Left cardiac atrium (tissue), 4 donors: Measurements from ENCODE around the gene AKT2. TPM values are rescaled to one million over a fixed set of nuclear protein-coding genes. Genes with fewer than 3 reads are reported as not detected.
A peak's percentile ranks its signal among the peaks of the same experiment; 100 is the strongest.
"Not testable (repeated sequence)": the region's sequence is repeated elsewhere in the genome, so short reads cannot be mapped to it uniquely, and the experiment has no call there.

ENCODE experiments used
- ATAC-seq, 2 donors: fragments of 200-7000 bp; cut with Tn5 transposase; one replicate each; pipeline ENCODE4 v1.9.1; 2020; ENCODE audit warnings: mild to moderate bottlenecking in 2 of 2, moderate library complexity in 2 of 2
- DNase-seq: peaks from one replicate; pipeline ENCODE4 v3.0.0-alpha.2; 2020
- intact Hi-C, 2 donors: fragments of 100-400 bp; cut with DNase I; formaldehyde crosslinking; loops; one replicate each; pipeline versions ENCODE4 v1.14.1 to v1.15.1; 2022 to 2023
- long read RNA-seq: library from polyadenylated mRNA; unstranded; transcript quantifications from one replicate; pipeline ENCODE4 v2.0.0, GENCODE V29; 2021
- total RNA-seq, 2 donors: library from RNA; stranded (reverse); fragmentation: NEBNext Ultra II Directional; extraction: Animal tissue kit (Norgen Biotek cat#: 25700); gene quantifications; one replicate each; pipeline ENCODE4 v1.2.1, GENCODE V29; 2021
- donor health status: DM: no; HTN: yes; CAD: no.
- donor health status: DM: no; HTN: yes; CAD: no; lungs with severe emphysema.
- donor health status: DM: yes; HTN: yes; CAD: no.
- donor health status: Dilated cardiomyopathy.

Gene AKT2
- 100 to 1,000 TPM; 110 to 119 TPM for total RNA-seq
- long read RNA-seq, partial matches to known transcripts: 3 of 5 reads
- long read RNA-seq, other reads (novel, unspliced or antisense): 2 of 5 reads

- intact Hi-C loops: loop anchor here in 1 of 2 donors (10.0 kb wide), 1 partner anchor 160 kb away; the partner anchor contains the start of gene SERTAD3
- ATAC-seq (peak; percentile 48 to 58), DNase-seq (no peak)
Measured at GRCh38 chr19:40284501-40285352, at the start of gene AKT2. Gene AKT2, minus strand, starts transcription at chr19:40285345. Its CDS starts 20,078 bp downstream, at chr19:40265267.

DNA sequence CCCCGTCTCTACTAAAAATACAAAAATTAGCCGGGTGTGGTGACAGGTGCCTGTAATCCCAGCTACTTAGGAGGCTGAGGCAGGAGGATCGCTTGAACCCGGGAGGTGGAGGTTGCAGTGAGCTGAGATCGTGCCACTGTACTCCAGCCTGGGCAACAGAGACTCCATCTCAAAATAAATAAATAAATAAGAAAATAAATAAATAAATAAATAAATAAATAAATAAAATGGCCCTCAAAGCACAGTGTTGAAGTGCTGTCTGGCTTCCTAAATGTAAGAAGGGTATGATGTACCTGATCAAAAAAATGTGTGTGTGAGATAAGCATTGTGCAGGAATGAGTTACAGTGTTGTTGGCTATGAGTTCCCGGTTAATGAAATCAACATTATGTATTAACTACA, 47.9 kb upstream of the AKT2 start:
- ATAC-seq, DNase-seq, intact Hi-C loops: not testable (repeated sequence)

DNA sequence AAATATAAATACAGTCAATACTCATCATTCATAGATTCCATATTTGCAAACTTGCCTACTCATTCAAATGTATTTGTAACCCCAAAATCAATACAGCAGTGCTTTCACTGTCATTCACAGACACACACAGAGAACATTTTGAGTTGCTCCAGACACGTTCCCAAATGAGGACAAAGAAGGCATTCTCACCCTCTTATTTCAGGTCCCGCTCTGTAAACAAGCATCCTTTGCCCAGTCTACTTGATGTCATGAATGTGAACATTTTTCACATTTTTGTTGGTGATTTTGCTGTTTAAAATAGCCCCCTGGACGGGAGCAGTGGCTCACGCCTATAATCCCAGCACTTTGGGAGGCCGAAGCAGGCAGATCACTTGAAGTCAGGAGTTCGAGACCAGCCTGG, 47.5 kb upstream of the AKT2 start:
- intact Hi-C loops: no loop called here
- ATAC-seq (no peak), DNase-seq (no peak)

- intact Hi-C loops: no loop called here
- ATAC-seq (no peak), DNase-seq (no peak)
Measured at GRCh38 chr19:40331052-40331451, 45.9 kb upstream of the AKT2 start.

DNA sequence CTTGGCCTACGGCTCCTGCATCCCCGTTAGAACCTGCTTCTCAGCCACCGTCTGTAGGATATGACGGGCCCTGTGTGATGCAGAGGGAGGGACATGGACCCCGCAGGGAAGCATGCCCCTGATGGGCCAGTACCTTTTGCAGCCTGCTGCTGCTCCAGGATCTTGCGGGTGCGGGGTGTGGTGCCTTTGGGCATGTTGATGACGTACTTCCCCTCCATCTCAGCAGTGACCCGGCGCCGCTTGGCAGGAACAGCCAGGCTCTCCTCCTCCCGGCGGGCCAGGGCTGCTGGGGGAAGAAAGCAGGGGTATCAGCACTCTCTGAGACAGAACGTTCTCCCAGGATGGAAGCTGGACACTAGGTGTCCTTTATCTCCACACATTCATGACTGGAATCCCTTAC, 41.1 kb upstream of the AKT2 start:
- no peak for DNase-seq
- ATAC-seq: no peak
- intact Hi-C loops: no loop called here

GRCh38 chr19:40323705-40324104, 38.6 kb upstream of the AKT2 start:
- no peak for ATAC-seq
- intact Hi-C loops: no loop called here
- no peak for DNase-seq

GRCh38 chr19:40322951-40323615, 37.9 kb upstream of the AKT2 start:
- ATAC-seq (no peak), DNase-seq (no peak)
- intact Hi-C loops: no loop called here

DNA sequence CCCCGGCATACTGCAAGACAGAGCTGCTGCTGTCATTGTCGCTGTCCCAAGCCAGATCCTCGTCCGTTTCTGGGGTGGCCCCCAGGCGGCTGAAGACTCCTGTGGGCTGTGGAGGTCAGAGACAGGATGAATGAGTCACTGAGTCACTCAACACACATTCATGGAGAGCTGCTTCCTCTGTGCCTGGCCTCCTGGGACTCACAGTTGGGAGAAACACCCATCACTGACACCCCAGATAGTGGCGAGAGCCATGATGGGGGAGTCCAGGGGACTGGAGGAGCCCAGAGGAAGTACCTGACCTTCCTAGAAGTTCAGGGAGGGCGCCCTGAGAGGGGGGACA, 37.1 kb upstream of the AKT2 start:
- intact Hi-C loops: no loop called here
- no peak for DNase-seq
- no peak for ATAC-seq

GRCh38 chr19:40321566-40322270, 36.6 kb upstream of the AKT2 start:
- no peak for ATAC-seq

DNA sequence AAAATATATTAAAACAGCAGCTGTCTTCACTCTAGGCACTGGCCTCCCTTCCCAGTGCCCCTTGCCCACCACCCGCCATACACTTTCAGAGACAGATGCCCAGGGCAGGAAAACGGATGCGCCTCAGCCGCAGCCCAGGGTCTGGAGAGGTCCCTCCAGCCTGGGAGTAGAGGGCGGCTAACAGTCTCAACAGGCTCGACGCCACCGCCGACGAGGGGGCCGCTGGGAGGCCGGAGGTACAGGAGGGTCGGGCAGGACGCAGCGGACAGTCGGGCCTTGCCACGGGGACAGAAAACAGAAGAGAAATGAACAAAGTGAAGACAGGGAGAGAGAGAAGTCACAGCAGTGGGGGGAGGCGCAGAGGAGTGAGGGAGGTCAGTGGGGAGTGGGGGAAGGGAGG, 35.9 kb upstream of the AKT2 start:
- intact Hi-C loops: no loop called here
- no peak for ATAC-seq
- DNase-seq: no peak

More at GRCh38 chr19:40321566-40322270, 36.6 kb upstream of the AKT2 start:
- intact Hi-C loops: no loop called here
- no peak for DNase-seq

GRCh38 chr19:40320558-40320935, 35.4 kb upstream of the AKT2 start:
- intact Hi-C loops: no loop called here
- ATAC-seq (no peak), DNase-seq (no peak)

DNA sequence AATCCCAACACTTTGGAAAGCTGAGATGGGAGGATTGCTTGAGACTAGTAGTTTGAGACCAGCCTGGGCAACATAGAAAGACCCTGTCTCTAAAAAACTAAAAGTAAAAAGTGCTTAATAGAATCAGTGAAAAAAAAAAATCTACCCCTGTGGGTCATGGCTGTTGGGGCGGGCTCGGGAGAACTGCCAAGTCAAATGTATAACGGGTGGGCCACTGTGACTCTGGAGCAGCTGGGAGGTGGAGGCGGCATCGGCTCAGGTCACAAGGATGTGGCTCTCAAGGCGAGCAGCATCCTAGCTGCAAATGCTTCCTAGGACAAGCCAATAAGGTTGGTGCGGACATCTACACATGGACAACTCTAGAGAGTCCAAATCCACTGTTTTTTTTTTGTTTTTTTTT, 32.2 kb upstream of the AKT2 start:
- DNase-seq (no peak), ATAC-seq (no peak)
- intact Hi-C loops: no loop called here

GRCh38 chr19:40315812-40316470, 30.8 kb upstream of the AKT2 start:
- DNase-seq (no peak), ATAC-seq (peak in 1 of 2 donors; percentile 14)
- intact Hi-C loops: no loop called here

GRCh38 chr19:40314656-40315055, 29.5 kb upstream of the AKT2 start:
- ATAC-seq (no peak), DNase-seq (no peak)
- intact Hi-C loops: no loop called here

GRCh38 chr19:40313229-40313983, 28.3 kb upstream of the AKT2 start:
- intact Hi-C loops: no loop called here
- ATAC-seq: no peak
- no peak for DNase-seq

DNA sequence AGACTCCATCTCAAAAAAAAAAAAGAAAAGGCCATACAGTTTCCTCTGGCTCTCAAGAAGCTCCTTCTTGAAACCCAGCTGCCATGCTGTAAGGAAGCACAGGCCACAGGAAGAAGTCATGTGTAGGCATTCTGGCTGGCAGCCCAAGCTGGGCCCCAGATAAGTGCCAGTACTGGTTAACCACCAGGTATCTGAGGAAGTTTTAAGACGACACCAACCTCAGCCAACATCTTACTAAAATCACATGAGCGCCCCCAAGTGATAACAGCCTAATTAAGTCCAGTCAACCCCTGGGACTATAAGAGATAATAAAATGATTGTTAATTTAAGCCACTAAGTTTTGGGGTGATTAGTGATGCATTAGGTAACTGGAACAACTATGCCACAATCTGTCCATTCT, 27.4 kb upstream of the AKT2 start:
- ATAC-seq (no peak), DNase-seq (no peak)
- intact Hi-C loops: no loop called here

DNA sequence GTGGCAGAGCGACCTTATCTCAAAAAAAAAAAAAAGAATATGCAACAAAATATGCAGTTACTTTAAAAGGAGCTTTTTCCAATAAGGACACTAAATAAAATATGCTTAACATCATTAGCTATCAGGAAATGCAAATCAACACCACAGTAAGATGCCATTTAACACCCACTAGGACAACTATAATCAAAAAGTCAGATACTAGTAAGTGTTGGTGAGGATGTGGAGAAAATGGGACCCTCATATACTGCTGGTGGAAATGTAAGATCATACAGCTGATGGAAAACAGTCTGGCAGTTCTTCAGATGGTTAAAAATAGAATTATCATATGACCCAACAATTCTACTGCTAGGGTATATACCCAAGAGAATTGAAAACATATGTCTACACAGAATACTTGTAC, 24.5 kb upstream of the AKT2 start:
- ATAC-seq (no peak), DNase-seq (no peak)
- intact Hi-C loops: loop anchor here in 1 of 2 donors (10.0 kb wide), 2 partner anchors 215 to 285 kb away; no protein-coding TSS in a partner anchor

DNA sequence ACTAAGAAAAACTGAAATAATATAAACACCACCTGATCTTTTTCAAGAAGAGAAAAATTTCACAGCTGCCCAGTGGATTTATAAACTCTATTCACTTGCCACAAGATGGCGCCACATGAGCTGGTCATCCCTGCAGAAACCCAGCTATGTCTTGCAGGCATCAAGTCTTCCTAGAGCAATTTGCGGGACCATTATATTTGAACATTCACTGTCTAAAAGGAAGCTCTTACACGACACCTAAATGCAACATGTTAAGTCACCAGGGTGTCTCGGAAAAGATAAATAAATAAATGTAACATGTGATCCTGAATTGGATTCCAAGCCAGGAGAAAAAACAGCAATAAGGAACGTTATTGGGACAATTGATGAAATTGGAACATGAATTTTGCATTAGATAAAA, 20.3 kb upstream of the AKT2 start:
- peak; percentile 76 for DNase-seq

More for the DNA sequence above, 20.3 kb upstream of the AKT2 start:
- peak; percentile 76 to 84 for ATAC-seq
- intact Hi-C loops: loop anchor here in 1 of 2 donors (10.0 kb wide), 2 partner anchors 219 to 289 kb away; no protein-coding TSS in a partner anchor
